H9 (cell line): Measurements from ENCODE around the gene SOHLH2. TPM values are rescaled to one million over a fixed set of nuclear protein-coding genes. Genes with fewer than 3 reads are reported as not detected.
A peak's percentile ranks its signal among the peaks of the same experiment; 100 is the strongest.

Experiments used
- DNase-seq: peaks from one replicate; pipeline ENCODE4 v3.0.0-alpha.2; 2017
- H2AFZ ChIP-seq: one replicate; pipeline ENCODE4 v1.6.1; 2013; ENCODE audit warnings: mild to moderate bottlenecking, low read length, control low read depth, moderate library complexity
- H2AK5ac ChIP-seq: 2 replicates; pipeline ENCODE4 v1.6.1; 2013; ENCODE audit warnings: low read length, control low read depth, mixed read lengths; ENCODE audit not compliant: insufficient read length
- H2BK120ac ChIP-seq: one replicate; pipeline ENCODE4 v1.6.1; 2013; ENCODE audit warnings: low read depth, mild to moderate bottlenecking, low read length, control low read depth, inconsistent platforms; ENCODE audit not compliant: poor library complexity, severe bottlenecking
- H2BK12ac ChIP-seq: 2 replicates; pipeline ENCODE4 v1.6.1; 2013; ENCODE audit warnings: low read length, control low read depth, mixed read lengths, low read depth; ENCODE audit not compliant: insufficient read length
- H2BK15ac ChIP-seq: 2 replicates; pipeline ENCODE4 v1.6.1; 2013; ENCODE audit warnings: low read depth, low read length, control low read depth
- H2BK20ac ChIP-seq: one replicate; pipeline ENCODE4 v1.6.1; 2013; ENCODE audit warnings: low read depth, mild to moderate bottlenecking, low read length, control low read depth, inconsistent platforms; ENCODE audit not compliant: poor library complexity, severe bottlenecking
- H2BK5ac ChIP-seq: 2 replicates; pipeline ENCODE4 v1.6.1; 2013; ENCODE audit warnings: low read length, control low read depth, mixed read lengths; ENCODE audit not compliant: insufficient read length
- H3K14ac ChIP-seq: 2 replicates; pipeline ENCODE4 v1.6.1; 2013; ENCODE audit warnings: low read length, control low read depth; ENCODE audit not compliant: insufficient read depth
- H3K18ac ChIP-seq: 2 replicates; pipeline ENCODE4 v1.6.1; 2013; ENCODE audit warnings: low read depth, mild to moderate bottlenecking, mixed read lengths, low read length, control low read depth; ENCODE audit not compliant: insufficient read length
- H3K23ac ChIP-seq: 2 replicates; pipeline ENCODE4 v1.6.1; 2013; ENCODE audit warnings: low read length, control low read depth, mixed read lengths, low read depth; ENCODE audit not compliant: insufficient read length
- H3K23me2 ChIP-seq: 2 replicates; pipeline ENCODE4 v1.6.1; 2013; ENCODE audit warnings: low read depth, mild to moderate bottlenecking, mixed read lengths, low read length, control low read depth; ENCODE audit not compliant: insufficient read length, poor library complexity, severe bottlenecking
- H3K27ac ChIP-seq: 2 replicates; pipeline ENCODE4 v1.5.1; 2013; ENCODE audit warnings: low read length, control low read depth, mixed read lengths, low read depth; ENCODE audit not compliant: insufficient read length
- H3K27me3 ChIP-seq: 2 replicates; pipeline ENCODE4 v1.6.1; 2013; ENCODE audit warnings: low read length, control low read depth, inconsistent platforms; ENCODE audit not compliant: insufficient read depth
- H3K4ac ChIP-seq: 2 replicates; pipeline ENCODE4 v1.6.1; 2013; ENCODE audit warnings: low read depth, mild to moderate bottlenecking, control low read depth, inconsistent platforms, low read length, moderate library complexity
- H3K4me1 ChIP-seq: 2 replicates; pipeline ENCODE4 v1.6.1; 2013; ENCODE audit warnings: low read length, control low read depth, inconsistent platforms; ENCODE audit not compliant: insufficient read depth
- H3K4me2 ChIP-seq: 2 replicates; pipeline ENCODE4 v1.6.1; 2013; ENCODE audit warnings: low read length, control low read depth, mixed read lengths; ENCODE audit not compliant: insufficient read length, insufficient read depth
- H3K56ac ChIP-seq: 2 replicates; pipeline ENCODE4 v1.6.1; 2013; ENCODE audit warnings: low read depth, mild to moderate bottlenecking, mixed read lengths, low read length, control low read depth; ENCODE audit not compliant: insufficient read length
- H3K79me1 ChIP-seq: 2 replicates; pipeline ENCODE4 v1.6.1; 2013; ENCODE audit warnings: low read depth, mild to moderate bottlenecking, moderate library complexity, low read length, control low read depth, inconsistent platforms; ENCODE audit not compliant: insufficient read depth, poor library complexity, severe bottlenecking
- H3K79me2 ChIP-seq: 2 replicates; pipeline ENCODE4 v1.6.1; 2013; ENCODE audit warnings: low read length, control low read depth, inconsistent platforms; ENCODE audit not compliant: insufficient read depth
- H3K9ac ChIP-seq: 2 replicates; pipeline ENCODE4 v1.6.1; 2013; ENCODE audit warnings: low read length, control low read depth, mixed read lengths; ENCODE audit not compliant: insufficient read length; ENCODE audit errors: extremely low read depth
- H3K9me3 ChIP-seq: one replicate; pipeline ENCODE4 v1.6.1; 2013; ENCODE audit warnings: low read depth, low read length, inconsistent platforms; ENCODE audit not compliant: control insufficient read depth
- H3T11ph ChIP-seq: one replicate; pipeline ENCODE4 v1.6.1; 2013; ENCODE audit warnings: mild to moderate bottlenecking, low read length, control low read depth, inconsistent platforms
- H4K20me1 ChIP-seq: one replicate; pipeline ENCODE4 v1.6.1; 2013; ENCODE audit not compliant: control insufficient read depth, insufficient read length, insufficient read depth
- H4K5ac ChIP-seq: 2 replicates; pipeline ENCODE4 v1.6.1; 2013; ENCODE audit warnings: low read depth, mild to moderate bottlenecking, mixed read lengths, low read length, control low read depth; ENCODE audit not compliant: insufficient read length
- H4K8ac ChIP-seq: replicated peaks from 2 replicates; pipeline ENCODE4 v1.6.1; 2013; ENCODE audit warnings: low read length, control low read depth, mixed read lengths, low read depth; ENCODE audit not compliant: insufficient read length
- H4K91ac ChIP-seq: 2 replicates; pipeline ENCODE4 v1.6.1; 2013; ENCODE audit warnings: low read depth, mild to moderate bottlenecking, moderate library complexity, mixed read lengths, low read length, control low read depth; ENCODE audit not compliant: insufficient read length
- H3K27ac Mint-ChIP-seq, 3 experiments: 2 replicates in 2 of 3; 3 replicates in 1 of 3; pipeline ENCODE4 v1.8.0; 2020 to 2021; ENCODE audit warnings: mixed read lengths in 3 of 3, mild to moderate bottlenecking in 1 of 3, moderate library complexity in 1 of 3
- H3K27me3 Mint-ChIP-seq: 2 replicates; pipeline ENCODE4 v1.8.0; 2021; ENCODE audit warnings: low read depth, mild to moderate bottlenecking, moderate library complexity, mixed read lengths
- H3K36me3 Mint-ChIP-seq, 3 experiments: 2 replicates in 2 of 3; 3 replicates in 1 of 3; pipeline ENCODE4 v1.8.0; 2020 to 2021; ENCODE audit warnings: low read depth in 3 of 3, mixed read lengths in 3 of 3; ENCODE audit not compliant: insufficient read depth in 1 of 3
- H3K4me1 Mint-ChIP-seq, 2 experiments: 2 replicates each; pipeline ENCODE4 v1.8.0; 2020; ENCODE audit warnings: mixed read lengths in 2 of 2
- H3K4me3 Mint-ChIP-seq, 2 experiments: 2 replicates in 1 of 2; 3 replicates in 1 of 2; pipeline ENCODE4 v1.8.0; 2020 to 2021; ENCODE audit warnings: mild to moderate bottlenecking in 2 of 2, mixed read lengths in 2 of 2, moderate library complexity in 1 of 2
- H3K9me3 Mint-ChIP-seq, 2 experiments: 2 replicates in 1 of 2; 3 replicates in 1 of 2; pipeline ENCODE4 v1.8.0; 2020; ENCODE audit warnings: mild to moderate bottlenecking in 2 of 2, mixed read lengths in 2 of 2, moderate library complexity in 1 of 2
- WGBS: extraction: QIAGEN DNeasy Blood & Tissue Kit; methylation state at CpG from one replicate; pipeline ENCODE4 v1.1.7; 2013; ENCODE audit warnings: missing lambda C conversion rate, low lambda C conversion rate, mixed read lengths; ENCODE audit not compliant: insufficient read length; ENCODE audit errors: extremely low coverage; 5-methylcytosine and 5-hydroxymethylcytosine counted together
- total RNA-seq: library from RNA; stranded (reverse); gene quantifications from 2 replicates; pipeline ENCODE4 v1.2.1, GENCODE V29; 2021
- TF ChIP-seq, protein P1 (sequence below): fragments of 200-600 bp; sonication (generic); conservative IDR thresholded peaks from 3 replicates; pipeline ENCODE4 v1.8.0; 2021; ENCODE audit warnings: antibody characterized with exemption, mild to moderate bottlenecking

Gene SOHLH2
- total RNA-seq, 1 experiment from 2014 or later, result 1.3 TPM

DNA sequence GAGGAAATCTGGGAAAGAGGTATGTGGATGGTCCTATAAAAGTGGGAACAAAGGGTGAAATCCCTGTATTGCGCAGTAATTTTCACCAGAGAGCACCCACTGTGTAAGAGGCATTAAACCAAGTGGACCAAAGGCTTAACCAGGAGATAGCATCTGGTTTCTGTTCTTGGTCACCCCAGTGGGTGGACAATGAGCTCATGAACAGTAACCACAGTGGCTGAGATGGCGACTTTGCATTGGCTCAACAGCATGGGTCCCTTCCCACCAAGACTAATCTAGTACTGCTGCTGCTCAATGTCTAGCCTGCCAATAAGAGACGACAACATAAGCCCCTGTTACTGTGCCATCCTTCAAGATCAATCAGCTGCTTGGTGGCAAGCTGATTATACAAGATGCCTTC lies 46.7 kb upstream of the SOHLH2 start:
- no peak overlapping the region for H4K91ac ChIP-seq
- Mint-ChIP-seq H3K36me3 (no peaks in the 10 kb centered on the region), H3K9me3 (no peaks in the 10 kb centered on the region; a peak in 1 of 5 replicates), H3K27me3 (no peaks in the 10 kb centered on the region), H3K4me3 (no peak overlapping the region), H3K4me1 (peaks cover 13% of the 10 kb centered on the region in 2 experiments), H3K27ac (no peak overlapping the region)
- WGBS, result no CpG with 5 or more reads among the region's 3 CpGs
- H3K9ac ChIP-seq, result no peak overlapping the region
- no peak overlapping the region for H3K14ac ChIP-seq
- H3K23ac ChIP-seq, result no peak overlapping the region
- H2AK5ac ChIP-seq, result no peak overlapping the region
- no peak for DNase-seq
- peak overlapping the region; percentile 40 for H3K18ac ChIP-seq
- H3K4me1 ChIP-seq, result no peaks in the 10 kb centered on the region
- H4K5ac ChIP-seq, result no peak overlapping the region
- H3K79me2 ChIP-seq, result no peaks in the 10 kb centered on the region
- H3K23me2 ChIP-seq, result no peaks in the 10 kb centered on the region
- H3K27me3 ChIP-seq, result no peaks in the 10 kb centered on the region
- H3K4me2 ChIP-seq, result no peak overlapping the region
- H2BK120ac ChIP-seq, result no peak overlapping the region
- no peaks in the 10 kb centered on the region for H3K9me3 ChIP-seq
- H2BK20ac ChIP-seq, result no peak overlapping the region
- H4K20me1 ChIP-seq, result no peaks in the 10 kb centered on the region
- H3K79me1 ChIP-seq, result no peaks in the 10 kb centered on the region
- TF ChIP-seq, protein P1, sequence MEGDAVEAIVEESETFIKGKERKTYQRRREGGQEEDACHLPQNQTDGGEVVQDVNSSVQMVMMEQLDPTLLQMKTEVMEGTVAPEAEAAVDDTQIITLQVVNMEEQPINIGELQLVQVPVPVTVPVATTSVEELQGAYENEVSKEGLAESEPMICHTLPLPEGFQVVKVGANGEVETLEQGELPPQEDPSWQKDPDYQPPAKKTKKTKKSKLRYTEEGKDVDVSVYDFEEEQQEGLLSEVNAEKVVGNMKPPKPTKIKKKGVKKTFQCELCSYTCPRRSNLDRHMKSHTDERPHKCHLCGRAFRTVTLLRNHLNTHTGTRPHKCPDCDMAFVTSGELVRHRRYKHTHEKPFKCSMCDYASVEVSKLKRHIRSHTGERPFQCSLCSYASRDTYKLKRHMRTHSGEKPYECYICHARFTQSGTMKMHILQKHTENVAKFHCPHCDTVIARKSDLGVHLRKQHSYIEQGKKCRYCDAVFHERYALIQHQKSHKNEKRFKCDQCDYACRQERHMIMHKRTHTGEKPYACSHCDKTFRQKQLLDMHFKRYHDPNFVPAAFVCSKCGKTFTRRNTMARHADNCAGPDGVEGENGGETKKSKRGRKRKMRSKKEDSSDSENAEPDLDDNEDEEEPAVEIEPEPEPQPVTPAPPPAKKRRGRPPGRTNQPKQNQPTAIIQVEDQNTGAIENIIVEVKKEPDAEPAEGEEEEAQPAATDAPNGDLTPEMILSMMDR, result no peak
- no peak overlapping the region for H2AFZ ChIP-seq
- no peak overlapping the region for H3K27ac ChIP-seq
- H4K8ac ChIP-seq, result no peak overlapping the region
- H3K56ac ChIP-seq, result no peak overlapping the region
- H3K4ac ChIP-seq, result no peak overlapping the region
- no peak overlapping the region for H3T11ph ChIP-seq
- H2BK15ac ChIP-seq, result no peak overlapping the region
- no peak overlapping the region for H2BK12ac ChIP-seq
- no peak overlapping the region for H2BK5ac ChIP-seq
